HG02943 (cell line): Measurements from ENCODE around the gene EFCAB9.
A peak's percentile ranks its signal among the peaks of the same experiment; 100 is the strongest.

ENCODE experiments used
- ATAC-seq: cut with Tn5 transposase; IDR thresholded peaks from one replicate; pipeline ENCODE4 v1.9.1; 2021; ENCODE audit warnings: mild to moderate bottlenecking, low read depth, moderate library complexity; ENCODE audit not compliant: unreplicated experiment

EFCAB9 gene

GRCh38 chr5:172234031-172234430, 40.1 kb downstream of the EFCAB9 start:
- ATAC-seq: no peak

GRCh38 chr5:172235132-172235780, 41.3 kb downstream of the EFCAB9 start:
- peak; percentile 70 for ATAC-seq

- no peak for ATAC-seq
These were observed 42.1 kb downstream of the EFCAB9 start for GRCh38 chr5:172235827-172236736.

GRCh38 chr5:172238334-172238733, 44.4 kb downstream of the EFCAB9 start:
- no peak for ATAC-seq

DNA sequence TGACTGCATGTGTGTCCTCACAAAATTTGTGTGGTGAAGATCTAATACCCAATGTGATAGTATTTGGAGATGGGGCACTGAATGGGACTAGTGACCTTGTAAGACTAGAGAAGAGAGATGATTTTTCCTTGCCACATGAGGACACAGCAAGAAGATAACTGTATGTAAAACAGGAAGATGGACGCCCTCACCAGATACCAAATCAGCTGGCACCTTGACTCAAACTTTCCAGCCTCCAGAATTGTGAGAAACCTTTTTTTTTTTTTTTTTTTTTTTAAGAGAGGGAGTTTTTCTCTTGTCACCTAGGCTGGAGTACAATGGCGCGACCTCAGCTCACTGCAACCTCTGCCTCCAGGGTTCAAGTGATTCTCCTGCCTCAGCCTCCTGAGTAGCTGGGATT, 49.3 kb downstream of the EFCAB9 start:
- no peak for ATAC-seq

DNA sequence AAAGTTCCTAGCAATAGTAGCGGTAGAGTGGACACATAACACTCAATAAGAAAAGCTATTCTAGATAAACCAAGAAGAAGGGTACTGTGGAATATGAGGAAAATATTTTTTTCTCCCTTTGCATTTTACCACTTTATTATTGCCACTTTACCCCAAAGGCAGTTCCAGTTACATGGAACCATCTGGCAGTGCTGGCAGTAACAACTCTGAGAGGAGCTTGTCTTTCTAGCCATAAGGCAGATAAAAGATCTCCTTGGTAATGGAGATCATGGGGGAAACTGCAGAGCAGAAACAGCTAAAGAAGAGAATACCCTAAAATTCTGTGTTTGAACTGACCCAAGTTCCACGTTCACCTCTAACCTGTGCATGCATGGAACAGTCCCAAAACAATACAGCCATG, 51.1 kb downstream of the EFCAB9 start:
- ATAC-seq: no peak

GRCh38 chr5:172245703-172246125, 51.7 kb downstream of the EFCAB9 start:
- no peak for ATAC-seq

- no peak for ATAC-seq
These were observed 54.7 kb downstream of the EFCAB9 start for GRCh38 chr5:172248637-172249036.

DNA sequence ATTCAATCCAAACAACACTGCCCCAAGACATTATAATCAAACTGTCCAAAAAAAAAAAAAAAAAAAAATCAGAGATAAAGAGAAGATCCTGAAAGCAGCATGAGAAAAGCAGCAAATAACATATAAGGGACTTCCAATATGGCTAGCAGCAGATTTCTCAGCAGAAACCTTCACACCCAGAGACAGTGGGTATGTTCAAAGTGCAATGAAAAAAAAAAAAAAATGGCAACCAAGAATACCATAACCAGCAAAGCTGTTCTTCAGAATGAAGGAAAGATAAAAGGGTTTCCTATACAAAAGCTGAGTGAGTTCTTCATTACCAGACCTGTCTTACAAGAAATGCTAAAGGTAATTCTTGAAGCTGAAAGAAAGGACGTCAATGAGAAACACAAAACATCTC, 57.4 kb downstream of the EFCAB9 start:
- ATAC-seq: no peak

- ATAC-seq: no peak
These were observed 58.5 kb downstream of the EFCAB9 start for GRCh38 chr5:172252501-172252900.
